ENCODE measurements around the gene TFAP2C.
"Not testable (repeated sequence)": the region's sequence is repeated elsewhere in the genome, so short reads cannot be mapped to it uniquely, and the experiment has no call there.

TFAP2C gene

GRCh38 chr20:56617489-56617888 lies 11.6 kb upstream of the TFAP2C start:
- no peak for DNase-seq

GRCh38 chr20:56621730-56622129 lies 7.4 kb upstream of the TFAP2C start:
- DNase-seq: no peak

GRCh38 chr20:56623930-56624329 lies 5.2 kb upstream of the TFAP2C start:
- DNase-seq: not testable (repeated sequence)

- no peak for DNase-seq
Measured at GRCh38 chr20:56624786-56625681, 4.1 kb upstream of the TFAP2C start.

- DNase-seq: no peak
Measured at GRCh38 chr20:56625837-56626236, 3.3 kb upstream of the TFAP2C start.

GRCh38 chr20:56626367-56627121 lies 2.6 kb upstream of the TFAP2C start:
- DNase-seq: no peak

GRCh38 chr20:56627122-56628014 lies 1.7 kb upstream of the TFAP2C start:
- no peak for DNase-seq

GRCh38 chr20:56628015-56628872 lies 862 bp upstream of the TFAP2C start:
- DNase-seq: no peak

GRCh38 chr20:56629464-56630085 lies 469 bp downstream of the TFAP2C start:
- DNase-seq: no peak

GRCh38 chr20:56630086-56630493 lies 984 bp downstream of the TFAP2C start:
- peak; percentile 75 for DNase-seq

GRCh38 chr20:56630506-56631317 lies 1.6 kb downstream of the TFAP2C start:
- DNase-seq: no peak

- DNase-seq: no peak
Measured at GRCh38 chr20:56631318-56631989, 2.3 kb downstream of the TFAP2C start.

GRCh38 chr20:56631990-56632327 lies 2.9 kb downstream of the TFAP2C start:
- DNase-seq: no peak

- no peak for DNase-seq
Measured at GRCh38 chr20:56634307-56634706, 5.2 kb downstream of the TFAP2C start.

GRCh38 chr20:56634735-56635385 lies 5.8 kb downstream of the TFAP2C start:
- DNase-seq: no peak

- peak; percentile 54 for DNase-seq
Measured at GRCh38 chr20:56636716-56637115, 7.6 kb downstream of the TFAP2C start.

- no peak for DNase-seq
Measured at GRCh38 chr20:56637576-56637975, 8.5 kb downstream of the TFAP2C start.

- DNase-seq: no peak
Measured at GRCh38 chr20:56646599-56646998, 17.5 kb downstream of the TFAP2C start.

GRCh38 chr20:56653211-56653610 lies 24.1 kb downstream of the TFAP2C start:
- no peak for DNase-seq

GRCh38 chr20:56656632-56657031 lies 27.5 kb downstream of the TFAP2C start:
- no peak for DNase-seq
